NCI-H526 treated with DMSO at 0.1 percent for 48 hours (cell line): ENCODE data around the gene GALNT18.

ENCODE experiments used
- DNase-seq: peaks from one replicate; lab custom pipeline; 2025; lab: John Stamatoyannopoulos, UW

The GALNT18 gene

GRCh38 chr11:11408436-11409221 is 213.2 kb downstream of the GALNT18 start:
- DNase-seq: no peak

- no peak for DNase-seq
Measured at GRCh38 chr11:11407763-11408084, 214.1 kb downstream of the GALNT18 start.

GRCh38 chr11:11407065-11407762 is 214.6 kb downstream of the GALNT18 start:
- DNase-seq: no peak

GRCh38 chr11:11406652-11407051 is 215.2 kb downstream of the GALNT18 start:
- no peak for DNase-seq

- no peak for DNase-seq
Measured at GRCh38 chr11:11403763-11404725, 217.8 kb downstream of the GALNT18 start.

- DNase-seq: no peak
Measured at GRCh38 chr11:11401960-11402535, 219.8 kb downstream of the GALNT18 start.

GRCh38 chr11:11400635-11401232 is 221.1 kb downstream of the GALNT18 start:
- DNase-seq: no peak

- DNase-seq: no peak
Measured at GRCh38 chr11:11400121-11400520, 221.7 kb downstream of the GALNT18 start.

GRCh38 chr11:11397781-11398180 is 224.0 kb downstream of the GALNT18 start:
- DNase-seq: no peak

- DNase-seq: no peak
Measured at GRCh38 chr11:11397036-11397415, 224.8 kb downstream of the GALNT18 start.

- no peak for DNase-seq
Measured at GRCh38 chr11:11396301-11397035, 225.3 kb downstream of the GALNT18 start.

- no peak for DNase-seq
Measured at GRCh38 chr11:11395126-11395525, 226.7 kb downstream of the GALNT18 start.

GRCh38 chr11:11394241-11394640 is 227.6 kb downstream of the GALNT18 start:
- DNase-seq: no peak

- no peak for DNase-seq
Measured at GRCh38 chr11:11391796-11392463, 229.9 kb downstream of the GALNT18 start.

GRCh38 chr11:11391169-11391568 is 230.6 kb downstream of the GALNT18 start:
- DNase-seq: no peak

- no peak for DNase-seq
Measured at GRCh38 chr11:11390068-11390771, 231.6 kb downstream of the GALNT18 start.

GRCh38 chr11:11389238-11389637 is 232.6 kb downstream of the GALNT18 start:
- DNase-seq: no peak

GRCh38 chr11:11387622-11388305 is 234.0 kb downstream of the GALNT18 start:
- no peak for DNase-seq

- DNase-seq: no peak
Measured at GRCh38 chr11:11387207-11387606, 234.6 kb downstream of the GALNT18 start.
